Left ventricle myocardium superior (tissue), 1 donor: ENCODE results near the gene CNTNAP4. TPM values are rescaled to one million over a fixed set of nuclear protein-coding genes. Genes with fewer than 3 reads are reported as not detected.

ENCODE experiments used
- ATAC-seq: fragments of 200-7000 bp; cut with Tn5 transposase; one replicate; pipeline ENCODE4 v1.9.1; 2020; ENCODE audit warnings: mild to moderate bottlenecking, moderate library complexity
- DNase-seq: peaks from one replicate; pipeline ENCODE4 v3.0.0-alpha.2; 2020
- intact Hi-C: fragments of 100-400 bp; cut with micrococcal nuclease; formaldehyde crosslinking; loops from one replicate; pipeline ENCODE4 v1.11.0; 2022
- total RNA-seq: library from RNA; stranded (reverse); fragmentation: NEBNext Ultra II Directional; extraction: Animal tissue kit (Norgen Biotek cat#: 25700); gene quantifications from one replicate; pipeline ENCODE4 v1.2.1, GENCODE V29; 2021
- donor health status: DM: no; HTN: yes; CAD: no; lungs with severe emphysema.

Gene CNTNAP4
- total RNA-seq, 1 donor from 2014 or later: not detected

GRCh38 chr16:76297941-76298340 is 20.7 kb downstream of the CNTNAP4 start:
- intact Hi-C loops: no loop called here
- DNase-seq (no peak), ATAC-seq (no peak)

GRCh38 chr16:76303637-76304314 is 26.6 kb downstream of the CNTNAP4 start:
- intact Hi-C loops: loop anchor here (10.0 kb wide), 1 partner anchor 61 kb away; no protein-coding TSS in a partner anchor
- ATAC-seq (no peak), DNase-seq (no peak)

- DNase-seq (no peak), ATAC-seq (no peak)
- intact Hi-C loops: loop anchor here (10.0 kb wide), 1 partner anchor 55 kb away; no protein-coding TSS in a partner anchor
Observed at GRCh38 chr16:76309639-76310335, 32.6 kb downstream of the CNTNAP4 start.

- ATAC-seq (no peak), DNase-seq (no peak)
- intact Hi-C loops: no loop called here
Observed at GRCh38 chr16:76311260-76311659, 34.1 kb downstream of the CNTNAP4 start.

GRCh38 chr16:76318565-76318964 is 41.4 kb downstream of the CNTNAP4 start:
- intact Hi-C loops: no loop called here
- no peak for DNase-seq
- no peak for ATAC-seq

GRCh38 chr16:76329106-76329505 is 51.9 kb downstream of the CNTNAP4 start:
- ATAC-seq (no peak), DNase-seq (no peak)
- intact Hi-C loops: no loop called here

- ATAC-seq: no peak
- intact Hi-C loops: no loop called here
- no peak for DNase-seq
Observed at GRCh38 chr16:76335180-76335974, 58.2 kb downstream of the CNTNAP4 start.

- intact Hi-C loops: no loop called here
- DNase-seq (no peak), ATAC-seq (no peak)
Observed at GRCh38 chr16:76336112-76336511, 58.9 kb downstream of the CNTNAP4 start.

GRCh38 chr16:76338472-76338871 is 61.3 kb downstream of the CNTNAP4 start:
- intact Hi-C loops: no loop called here
- no peak for ATAC-seq

GRCh38 chr16:76343769-76344168 is 66.6 kb downstream of the CNTNAP4 start:
- DNase-seq (no peak), ATAC-seq (no peak)
- intact Hi-C loops: no loop called here

More at GRCh38 chr16:76338472-76338871, 61.3 kb downstream of the CNTNAP4 start:
- DNase-seq: no peak

- DNase-seq: peak; percentile 42
- intact Hi-C loops: no loop called here
- peak; percentile 97 for ATAC-seq
Observed at GRCh38 chr16:76345163-76345661, 68.0 kb downstream of the CNTNAP4 start.

- intact Hi-C loops: no loop called here
- ATAC-seq: no peak
Observed at GRCh38 chr16:76346210-76346609, 69.0 kb downstream of the CNTNAP4 start.

GRCh38 chr16:76351441-76351840 is 74.2 kb downstream of the CNTNAP4 start:
- DNase-seq: no peak
- no peak for ATAC-seq
- intact Hi-C loops: no loop called here

More at GRCh38 chr16:76346210-76346609, 69.0 kb downstream of the CNTNAP4 start:
- DNase-seq: no peak

GRCh38 chr16:76360404-76360803 is 83.2 kb downstream of the CNTNAP4 start:
- intact Hi-C loops: loop anchor here (10.0 kb wide), 1 partner anchor 56 kb away; no protein-coding TSS in a partner anchor
- DNase-seq (no peak), ATAC-seq (peak; percentile 28)

- intact Hi-C loops: no loop called here
- no peak for DNase-seq
- ATAC-seq: no peak
Observed at GRCh38 chr16:76370344-76370743, 93.1 kb downstream of the CNTNAP4 start.

- intact Hi-C loops: no loop called here
- ATAC-seq (no peak), DNase-seq (no peak)
Observed at GRCh38 chr16:76371441-76371840, 94.2 kb downstream of the CNTNAP4 start.

GRCh38 chr16:76373998-76374397 is 96.8 kb downstream of the CNTNAP4 start:
- intact Hi-C loops: no loop called here
- DNase-seq (no peak), ATAC-seq (no peak)

- intact Hi-C loops: no loop called here
- DNase-seq (no peak), ATAC-seq (no peak)
Observed at GRCh38 chr16:76376988-76377387, 99.8 kb downstream of the CNTNAP4 start.

- no peak for ATAC-seq
- no peak for DNase-seq
- intact Hi-C loops: no loop called here
Observed at GRCh38 chr16:76378020-76378419, 100.8 kb downstream of the CNTNAP4 start.

GRCh38 chr16:76381096-76381495 is 103.9 kb downstream of the CNTNAP4 start:
- ATAC-seq (no peak), DNase-seq (no peak)
- intact Hi-C loops: no loop called here
